ENCODE results near the gene TPP1.

The TPP1 gene

DNA sequence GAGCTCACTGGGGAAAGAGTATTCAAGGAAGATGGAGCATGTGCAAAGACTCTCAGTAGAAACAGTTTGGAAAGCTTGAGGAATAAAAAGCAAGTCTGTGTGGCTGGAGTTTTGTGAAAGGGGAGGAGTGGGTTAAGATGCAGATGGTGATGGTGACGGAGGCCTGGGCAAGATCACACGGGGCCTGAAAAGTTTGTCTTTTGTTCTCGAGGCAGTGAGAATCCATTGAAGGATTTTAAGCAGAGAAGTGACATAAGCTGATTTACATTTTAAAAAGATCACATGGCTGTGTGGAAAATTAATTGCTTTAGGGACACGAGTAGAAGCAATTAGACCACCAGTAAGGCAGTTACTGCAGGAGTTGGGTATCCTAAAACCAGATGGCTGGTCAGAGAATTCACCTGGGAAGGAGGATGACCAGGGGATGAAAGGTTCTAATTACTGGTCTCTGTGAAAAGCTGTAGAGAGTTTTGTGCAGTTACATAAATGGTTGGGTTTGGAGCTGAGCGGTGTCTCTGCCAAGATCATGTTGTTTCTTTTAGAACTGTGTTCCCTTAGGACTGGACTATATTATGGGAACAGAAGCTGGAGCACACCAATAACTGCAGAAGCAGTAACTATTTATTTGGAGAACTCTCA lies 22.9 kb downstream of the TPP1 start:
- no peak for DNase-seq (ENCODE audit: low read depth)
- no peak overlapping the region for H3K4me3 ChIP-seq (ENCODE audit: control insufficient read depth, low read depth, low read length)
- no peak for TF ChIP-seq CTCF (IDR thresholded peaks at IDR 0.05; ENCODE audit: control insufficient read depth, insufficient read depth, low read depth, low read length, missing control alignments)

DNA sequence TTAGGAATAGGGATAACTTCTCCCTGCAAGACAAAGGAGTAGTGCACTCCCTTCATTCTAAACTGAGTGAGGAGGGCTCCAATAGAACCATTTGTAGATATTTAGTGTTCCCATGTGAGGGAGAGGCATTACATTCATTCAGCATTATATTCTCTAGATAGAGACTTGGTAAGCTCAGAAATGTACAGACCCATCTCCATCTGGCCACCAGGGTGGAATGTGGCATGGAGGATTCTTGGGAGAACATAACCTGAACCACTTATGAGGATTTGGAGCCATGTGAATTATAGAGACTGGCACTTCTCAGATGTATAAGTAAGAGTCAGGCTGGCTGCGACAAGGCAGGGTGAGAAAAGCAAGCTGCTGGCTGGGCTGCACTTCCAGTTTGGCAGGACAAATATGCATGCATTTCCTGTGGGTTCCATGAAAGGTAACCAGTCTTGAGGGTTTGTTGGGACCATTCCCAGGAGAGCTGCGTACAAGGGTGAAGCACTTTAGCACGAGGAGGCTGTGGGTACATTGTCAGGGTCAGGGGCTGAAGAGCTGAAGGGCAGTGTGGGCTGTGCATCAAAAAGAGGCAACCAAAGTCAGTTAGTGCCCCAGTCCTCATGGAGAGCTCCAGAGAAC lies 25.0 kb downstream of the TPP1 start:
- H3K4me3 ChIP-seq (ENCODE audit: control insufficient read depth, low read depth, low read length), result no peak overlapping the region
- DNase-seq (ENCODE audit: low read depth), result no peak
- no peak for TF ChIP-seq CTCF (IDR thresholded peaks at IDR 0.05; ENCODE audit: control insufficient read depth, insufficient read depth, low read depth, low read length, missing control alignments)

GRCh38 chr11:6588018-6588417 lies 31.2 kb downstream of the TPP1 start:
- DNase-seq (ENCODE audit: low read depth), result no peak
- H3K4me3 ChIP-seq (ENCODE audit: control insufficient read depth, low read depth, low read length), result no peak overlapping the region
- TF ChIP-seq CTCF (IDR thresholded peaks at IDR 0.05; ENCODE audit: control insufficient read depth, insufficient read depth, low read depth, low read length, missing control alignments), result no peak

- TF ChIP-seq CTCF (IDR thresholded peaks at IDR 0.05; ENCODE audit: control insufficient read depth, insufficient read depth, low read depth, low read length, missing control alignments), result no peak
- no peak for DNase-seq (ENCODE audit: low read depth)
- H3K4me3 ChIP-seq (ENCODE audit: control insufficient read depth, low read depth, low read length), result no peak overlapping the region
Observed at GRCh38 chr11:6587360-6587953, 31.8 kb downstream of the TPP1 start.

DNA sequence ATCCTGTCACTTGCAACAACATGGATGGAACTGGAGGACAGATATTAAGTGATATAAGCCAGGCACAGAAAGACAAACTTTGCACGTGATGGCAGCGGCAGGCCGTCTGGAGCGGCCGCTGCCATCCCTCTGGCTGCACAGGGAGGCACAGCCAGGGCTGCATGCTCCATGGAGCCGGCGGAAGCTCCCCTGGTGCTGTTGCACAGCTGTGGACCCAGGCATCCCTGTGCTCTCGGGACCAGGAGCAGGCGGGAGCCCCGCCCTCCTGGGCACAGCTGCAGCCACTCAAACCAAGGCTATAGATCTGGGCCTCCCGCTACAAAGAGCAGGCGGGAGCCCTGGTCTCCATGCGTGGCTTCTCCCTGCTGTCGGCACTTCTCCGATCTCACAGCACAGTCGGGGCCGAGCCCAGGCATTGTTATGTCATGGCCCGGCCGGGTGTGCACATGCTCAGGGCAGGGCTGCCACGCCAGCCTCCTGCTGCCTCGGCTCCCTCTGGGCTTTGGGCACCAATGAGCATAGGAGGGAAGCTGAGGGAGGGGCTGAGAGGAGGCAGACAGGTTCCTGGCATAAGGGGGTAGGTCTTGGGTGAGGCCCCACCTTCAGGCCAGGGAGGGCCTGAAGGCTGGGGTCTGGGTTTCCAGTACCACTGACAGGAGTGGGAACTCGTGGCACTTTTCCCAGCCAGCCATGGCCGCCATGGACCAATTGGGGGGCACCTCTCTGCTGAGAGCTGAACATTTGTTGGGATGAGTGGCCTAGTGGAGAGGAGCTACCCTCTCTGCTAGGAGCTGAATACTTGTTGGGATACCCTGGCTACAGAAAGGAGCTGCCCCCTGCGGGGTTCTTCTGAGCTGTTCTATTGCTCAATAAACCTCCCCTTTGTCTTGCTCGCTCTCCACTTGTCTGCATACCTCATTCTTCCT lies 32.5 kb downstream of the TPP1 start:
- DNase-seq (ENCODE audit: low read depth), result no peak
- H3K4me3 ChIP-seq (ENCODE audit: control insufficient read depth, low read depth, low read length), result no peak overlapping the region
- no peak for TF ChIP-seq CTCF (IDR thresholded peaks at IDR 0.05; ENCODE audit: control insufficient read depth, insufficient read depth, low read depth, low read length, missing control alignments)

GRCh38 chr11:6584528-6584927 lies 34.7 kb downstream of the TPP1 start:
- no peak overlapping the region for H3K4me3 ChIP-seq (ENCODE audit: control insufficient read depth, low read depth, low read length)
- no peak for TF ChIP-seq CTCF (IDR thresholded peaks at IDR 0.05; ENCODE audit: control insufficient read depth, insufficient read depth, low read depth, low read length, missing control alignments)
- DNase-seq (ENCODE audit: low read depth), result no peak

All from AG09309 (cell line).